Activated T-helper 1 cell treated with anti-CD3 and anti-CD28 coated beads, Interleukin-12 subunit alpha, Interleukin-12 subunit beta, Interleukin-2, Interleukin-4 antibody, amounts not matched to agents 30 ng/mL and 10 ng/mL and 1 ng/mL, durations not matched to agents 14 hours and 24 hours and 36 hours (primary cell): Measurements from ENCODE around the gene MRAP. TPM values are rescaled to one million over a fixed set of nuclear protein-coding genes. Genes with fewer than 3 reads are reported as not detected.

Source experiments
- total RNA-seq: library from RNA; stranded (reverse); gene quantifications from 2 replicates; pipeline ENCODE4 v1.2.3, GENCODE V29; 2022

Gene MRAP
- total RNA-seq, 1 donor from 2014 or later = not detected

Other genes with a start within 250 kb of the MRAP start
- 26.8 and 27.5 TPM in 2 replicates for gene MIS18A, start 19.8 kb upstream of the MRAP start, total RNA-seq
- gene URB1, start 94.2 kb downstream of the MRAP start, total RNA-seq = 42.1 and 42.8 TPM in 2 replicates
- gene EVA1C, start 113.9 kb downstream of the MRAP start, total RNA-seq = 6.2 and 7.6 TPM in 2 replicates